Loucy (cell line): ENCODE data around the gene KCNH8.

ENCODE experiments used
- CTCF ChIP-seq: fragments of 200-600 bp; sonication (generic); conservative IDR thresholded peaks from 2 replicates; pipeline ENCODE4 v1.5.1; 2014; ENCODE audit warnings: mild to moderate bottlenecking, antibody characterized with exemption, low read length
- EZH2phosphoT487 ChIP-seq: fragments of 200-600 bp; IDR thresholded peaks from 2 replicates; pipeline ENCODE4 v1.6.1; 2018; ENCODE audit warnings: antibody characterized with exemption, mild to moderate bottlenecking, moderate library complexity, borderline replicate concordance

GRCh38 chr3:19541284-19541683 is 393.0 kb downstream of the KCNH8 start:
- TF ChIP-seq CTCF (no peak), EZH2phosphoT487 (no peak)
